H1 (cell line): ENCODE data around the gene TNIK. TPM values are rescaled to one million over a fixed set of nuclear protein-coding genes. Genes with fewer than 3 reads are reported as not detected.

Experiments used
- CTCF ChIA-PET: fragments of 300-600 bp; sonication (Branson Sonifier 250); formaldehyde crosslinking; loops from one replicate; lab custom pipeline; 2021; ENCODE audit not compliant: partially characterized antibody; lab: Charles Lee
- POLR2A ChIA-PET: fragments of 300-600 bp; sonication (Branson Sonifier 250); formaldehyde crosslinking; loops from one replicate; lab custom pipeline; 2021; ENCODE audit warnings: inconsistent platforms; ENCODE audit not compliant: partially characterized antibody; lab: Charles Lee
- DNase-seq, 2 experiments: peaks; one replicate each; pipeline versions ENCODE4 v3.0.0 to v3.0.0-alpha.2; 2010 to 2022; ENCODE audit warnings: low spot score in 2 of 2, low read depth in 1 of 2, mixed read lengths in 1 of 2
- FAIRE-seq: peaks from 2 replicates; lab custom pipeline; 2011; peaks lifted over from hg19 to GRCh38; lab: Jason Lieb, UNC
- H2AFZ ChIP-seq: 2 replicates; pipeline ENCODE4 v1.8.1; 2012; ENCODE audit warnings: low read length, inconsistent platforms
- H2AK5ac ChIP-seq: 2 replicates; pipeline ENCODE4 v1.6.1; 2013; ENCODE audit warnings: low read depth, low read length
- H2BK120ac ChIP-seq: replicated peaks from 2 replicates; pipeline ENCODE3; 2013; ENCODE audit warnings: low read depth, low read length, inconsistent platforms
- H2BK12ac ChIP-seq: 2 replicates; pipeline ENCODE4 v1.6.1; 2013; ENCODE audit warnings: low read depth, low read length
- H2BK15ac ChIP-seq: 2 replicates; pipeline ENCODE4 v1.6.1; 2013; ENCODE audit warnings: low read length
- H2BK20ac ChIP-seq: 2 replicates; pipeline ENCODE4 v1.6.1; 2013; ENCODE audit warnings: low read length
- H2BK5ac ChIP-seq: 2 replicates; pipeline ENCODE4 v1.6.1; 2013; ENCODE audit warnings: low read depth, low read length
- H3K14ac ChIP-seq: 2 replicates; pipeline ENCODE4 v1.6.1; 2013; ENCODE audit warnings: inconsistent platforms; ENCODE audit not compliant: insufficient read length
- H3K18ac ChIP-seq: 2 replicates; pipeline ENCODE4 v1.6.1; 2013; ENCODE audit warnings: low read length; ENCODE audit errors: extremely low read depth
- H3K23ac ChIP-seq: 2 replicates; pipeline ENCODE4 v1.6.1; 2013; ENCODE audit warnings: inconsistent platforms; ENCODE audit not compliant: insufficient read length
- H3K23me2 ChIP-seq: 2 replicates; pipeline ENCODE4 v1.6.1; 2013; ENCODE audit warnings: low read depth, low read length
- H3K27ac ChIP-seq: 2 replicates; pipeline ENCODE4 v1.6.1; 2011; ENCODE audit warnings: low read depth, low read length, inconsistent platforms
- H3K27me3 ChIP-seq, 4 experiments: replicated peaks in 1 of 4; 1 replicate in 1 of 4; 2 replicates in 3 of 4; pipeline versions ENCODE4 v1.6.1 to v1.8.1; 2011 to 2013; ENCODE audit warnings: low read length in 3 of 4, mild to moderate bottlenecking in 3 of 4, inconsistent platforms in 2 of 4, mixed read lengths in 2 of 4, moderate library complexity in 1 of 4; ENCODE audit not compliant: control insufficient read depth in 3 of 4, insufficient read depth in 3 of 4; ENCODE audit errors: extremely low read depth in 1 of 4
- H3K36me3 ChIP-seq, 4 experiments: 2 replicates each; pipeline versions ENCODE4 v1.6.1 to v1.8.1; 2011 to 2013; ENCODE audit warnings: mild to moderate bottlenecking in 4 of 4, low read length in 3 of 4, moderate library complexity in 2 of 4, control low read depth in 1 of 4, inconsistent platforms in 1 of 4; ENCODE audit not compliant: insufficient read depth in 4 of 4, control insufficient read depth in 2 of 4
- H3K4ac ChIP-seq: replicated peaks from 2 replicates; pipeline ENCODE3; 2013; ENCODE audit warnings: low read length, low read depth, mixed read lengths, inconsistent platforms; ENCODE audit not compliant: insufficient read length
- H3K4me1 ChIP-seq, 4 experiments: replicated peaks in 1 of 4; 1 replicate in 1 of 4; 2 replicates in 3 of 4; pipeline versions ENCODE4 v1.6.1 to v1.8.1; 2011 to 2013; ENCODE audit warnings: low read length in 3 of 4, inconsistent platforms in 2 of 4, mixed read lengths in 1 of 4; ENCODE audit not compliant: insufficient read depth in 4 of 4, control insufficient read depth in 3 of 4
- H3K4me2 ChIP-seq, 2 experiments: 2 replicates each; pipeline versions ENCODE4 v1.6.1 to v1.8.1; 2011 to 2013; ENCODE audit warnings: low read depth in 2 of 2, low read length in 2 of 2, control low read depth in 1 of 2, inconsistent platforms in 1 of 2, mild to moderate bottlenecking in 1 of 2; ENCODE audit not compliant: insufficient read depth in 1 of 2
- H3K4me3 ChIP-seq, 4 experiments: fragments of 200-600, 300-600 bp in 1 of 4; sonication (generic), shearing (Covaris generic), sonication (Bioruptor Twin) in 1 of 4; 2 replicates each; pipeline versions ENCODE4 v1.5.1 to v1.8.1; 2011 to 2016; ENCODE audit warnings: low read length in 4 of 4, low read depth in 3 of 4, control low read depth in 2 of 4, inconsistent platforms in 2 of 4, mild to moderate bottlenecking in 2 of 4, mixed read lengths in 1 of 4, moderate library complexity in 1 of 4; ENCODE audit not compliant: insufficient read depth in 2 of 4; ENCODE audit errors: extremely low read depth in 1 of 4
- H3K56ac ChIP-seq: replicated peaks from 2 replicates; pipeline ENCODE3; 2013; ENCODE audit warnings: low read depth, mild to moderate bottlenecking, mixed read lengths, low read length, inconsistent platforms; ENCODE audit not compliant: insufficient read length
- H3K79me1 ChIP-seq: 2 replicates; pipeline ENCODE4 v1.6.1; 2013; ENCODE audit warnings: low read depth, low read length, control low read depth
- H3K79me2 ChIP-seq, 2 experiments: 2 replicates each; pipeline versions ENCODE4 v1.6.1 to v1.8.1; 2012 to 2013; ENCODE audit warnings: low read length in 2 of 2, mild to moderate bottlenecking in 2 of 2, inconsistent platforms in 1 of 2; ENCODE audit not compliant: insufficient read depth in 2 of 2, control insufficient read depth in 1 of 2
- H3K9ac ChIP-seq, 4 experiments: replicated peaks in 1 of 4; 1 replicate in 1 of 4; 2 replicates in 3 of 4; pipeline versions ENCODE4 v1.6.1 to v1.8.1; 2011 to 2013; ENCODE audit warnings: low read depth in 3 of 4, low read length in 3 of 4, control low read depth in 2 of 4, mild to moderate bottlenecking in 2 of 4, moderate library complexity in 2 of 4, inconsistent platforms in 1 of 4; ENCODE audit errors: extremely low read depth in 1 of 4
- H3K9me3 ChIP-seq, 2 experiments: 2 replicates each; pipeline versions ENCODE4 v1.6.1 to v1.8.1; 2012 to 2013; ENCODE audit warnings: mild to moderate bottlenecking in 2 of 2, moderate library complexity in 2 of 2, control low read depth in 1 of 2, inconsistent platforms in 1 of 2, low read depth in 1 of 2, low read length in 1 of 2, mixed read lengths in 1 of 2; ENCODE audit not compliant: insufficient read depth in 2 of 2
- H4K20me1 ChIP-seq, 2 experiments: replicated peaks in 1 of 2; 2 replicates each; pipeline versions ENCODE3 to v1.8.1; 2011 to 2013; ENCODE audit warnings: inconsistent platforms in 2 of 2, low read length in 2 of 2, mild to moderate bottlenecking in 1 of 2; ENCODE audit not compliant: insufficient read depth in 2 of 2, control insufficient read depth in 1 of 2
- H4K5ac ChIP-seq: 2 replicates; pipeline ENCODE4 v1.6.1; 2013; ENCODE audit warnings: low read length, low read depth, mixed read lengths, inconsistent platforms; ENCODE audit not compliant: insufficient read length
- H4K8ac ChIP-seq: 2 replicates; pipeline ENCODE4 v1.8.0; 2013; ENCODE audit warnings: mild to moderate bottlenecking, moderate library complexity, low read length, inconsistent platforms; ENCODE audit not compliant: insufficient read depth; ENCODE audit errors: extremely low read depth
- H4K91ac ChIP-seq: replicated peaks from 2 replicates; pipeline ENCODE3; 2013; ENCODE audit warnings: low read length, mixed read lengths, inconsistent platforms; ENCODE audit not compliant: insufficient read length
- BCL11A ChIP-seq, 2 experiments: IDR thresholded peaks; one replicate each; pipeline ENCODE4 v1.6.1; 2011; ENCODE audit warnings: low read depth in 2 of 2, low read length in 2 of 2, mild to moderate bottlenecking in 2 of 2
- EP300 ChIP-seq, 2 experiments: IDR thresholded peaks; 1 replicate in 1 of 2; 2 replicates in 1 of 2; pipeline ENCODE4 v1.6.1; 2011 to 2012; ENCODE audit warnings: low read depth in 2 of 2, low read length in 2 of 2, mild to moderate bottlenecking in 2 of 2, borderline replicate concordance in 1 of 2, inconsistent platforms in 1 of 2, moderate library complexity in 1 of 2
- FOSL1 ChIP-seq: IDR thresholded peaks from 2 replicates; pipeline ENCODE4 v1.6.1; 2011; ENCODE audit warnings: mild to moderate bottlenecking, low read depth, low read length, moderate library complexity; ENCODE audit not compliant: insufficient read depth
- GABPA ChIP-seq: IDR thresholded peaks from 2 replicates; pipeline ENCODE4 v1.6.1; 2011; ENCODE audit warnings: mild to moderate bottlenecking, low read length, moderate library complexity, borderline replicate concordance; ENCODE audit not compliant: insufficient read depth
- KDM4A ChIP-seq: IDR thresholded peaks from one replicate; pipeline ENCODE4 v1.7.1; 2012; ENCODE audit warnings: low read depth, mild to moderate bottlenecking, moderate library complexity, low read length, inconsistent platforms; ENCODE audit not compliant: severe bottlenecking
- PHF8 ChIP-seq: fragments of 200-600 bp; sonication (generic); conservative IDR thresholded peaks from 2 replicates; pipeline ENCODE4 v1.7.1; 2012; ENCODE audit warnings: low read depth, mild to moderate bottlenecking, inconsistent platforms, low read length, moderate library complexity
- RNF2 ChIP-seq: fragments of 200-900, 300-1000 bp; sonication (generic); IDR thresholded peaks from 2 replicates; pipeline ENCODE4 v1.7.1; 2016; ENCODE audit warnings: borderline replicate concordance, low read depth, mild to moderate bottlenecking, antibody characterized with exemption, low read length; ENCODE audit not compliant: poor library complexity, severe bottlenecking; ENCODE audit errors: missing control alignments
- SP1 ChIP-seq: IDR thresholded peaks from 2 replicates; pipeline ENCODE4 v1.6.1; 2011; ENCODE audit warnings: low read depth, low read length
- WGBS, 2 experiments: shearing (Covaris generic) in 1 of 2; methylation state at CpG; one replicate each; pipeline versions ENCODE4 v1.1.6 to v1.1.7; 2013 to 2015; ENCODE audit warnings: low lambda C conversion rate in 2 of 2, mixed read lengths in 2 of 2, inconsistent platforms in 1 of 2, low coverage in 1 of 2, missing lambda C conversion rate in 1 of 2; ENCODE audit not compliant: insufficient replicate concordance in 2 of 2, insufficient coverage in 1 of 2, insufficient read length in 1 of 2; ENCODE audit errors: extremely low coverage in 1 of 2, missing lambda C conversion rate in 1 of 2; 5-methylcytosine and 5-hydroxymethylcytosine counted together
- polyA plus RNA-seq, 7 experiments: library from polyadenylated mRNA; depleted of rRNA in 3 of 7; stranded (reverse) in 5 of 7; unstranded in 2 of 7; fragments of >200 nt in 5 of 7; fragments of 200-250 nt in 2 of 7; gene quantifications; 1 replicate in 5 of 7; 2 replicates in 1 of 7; 4 replicates in 1 of 7; pipeline versions ENCODE4 v1.2.1 to v1.2.3, GENCODE V29; 2011 to 2013; ENCODE audit warnings: missing spikeins in 2 of 7, mixed read lengths in 2 of 7
- total RNA-seq: library from RNA; stranded (reverse); fragmentation: NEBNext Ultra II Directional; extraction: Animal tissue kit (Norgen Biotek cat#: 25700); gene quantifications from 2 replicates; pipeline ENCODE4 v1.2.1, GENCODE V29; 2021

Gene TNIK
- total and polyA plus RNA-seq, 2 of the 8 experiments (the other 6 are each of a cell fraction or from before 2014, with no cell fraction given), result 7.4 to 42.0 TPM

DNA sequence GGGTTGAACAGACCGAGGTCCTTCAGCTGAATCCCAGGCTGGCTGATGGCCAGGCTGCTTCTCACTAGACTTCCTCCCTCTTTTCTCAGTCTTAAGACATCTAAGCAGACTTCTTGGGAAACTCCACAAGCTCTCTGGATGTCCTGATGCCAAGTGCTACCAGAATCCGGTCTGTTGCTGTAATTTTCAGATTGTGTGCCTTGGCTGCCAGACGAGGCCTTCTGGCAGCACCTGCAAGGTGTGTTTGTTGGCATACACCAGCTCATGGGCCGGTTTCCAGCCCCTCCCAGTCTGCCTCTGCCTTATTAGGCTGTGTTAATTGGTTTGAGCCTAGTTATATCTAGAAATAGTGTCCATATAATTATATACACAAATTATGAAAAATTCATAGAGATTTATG lies 120.6 kb downstream of the TNIK start:
- Histone ChIP-seq H3K56ac (no peak overlapping the region), H3K23me2 (no peaks in the 10 kb centered on the region), H3K4me1 (no peaks in the 10 kb centered on the region), H3K4me3 (no peak overlapping the region), H4K5ac (no peak overlapping the region), H2AK5ac (no peak overlapping the region), H3K14ac (no peak overlapping the region), H3K23ac (no peak overlapping the region), H3K4me2 (no peak overlapping the region), H2AFZ (no peak overlapping the region), H2BK12ac (no peak overlapping the region), H3K36me3 (no peaks in the 10 kb centered on the region), H2BK15ac (no peak overlapping the region), H2BK20ac (no peak overlapping the region), H3K79me2 (peaks cover 0 to 23% of the 10 kb centered on the region in 2 experiments; a peak in 2 of 4 replicates), H2BK120ac (no peak overlapping the region), H4K8ac (no peak overlapping the region), H3K27me3 (no peaks in the 10 kb centered on the region), H3K9ac (no peak overlapping the region), H3K9me3 (no peaks in the 10 kb centered on the region; a peak in 1 of 4 replicates), H3K18ac (no peak overlapping the region), H4K20me1 (no peaks in the 10 kb centered on the region), H3K4ac (no peak overlapping the region), H3K27ac (no peak overlapping the region), H4K91ac (no peak overlapping the region), H3K79me1 (no peaks in the 10 kb centered on the region; the same call in 1 of the 2 replicates), H2BK5ac (no peak overlapping the region)
- WGBS, 2 experiments, result 84% methylated on average over 4 of the region's 4 CpGs; no CpG with 5 or more reads in 1 of the 2 experiments
- no peak for DNase-seq
- ChIA-PET CTCF (interaction anchor here (0.7 to 1.9 kb wide), 5 partner anchors 10 to 177 kb away, joined by 3 to 6 read pairs (median 4); no protein-coding TSS in a partner anchor), POLR2A (no interaction called here)
- TF ChIP-seq PHF8 (no peak), FOSL1 (no peak), GABPA (no peak), BCL11A (IDR thresholded peaks at IDR 0.05; ENCODE audit: low read depth in 2 of 2, low read length in 2 of 2) (no peak), RNF2 (no peak), EP300 (IDR thresholded peaks at IDR 0.05; ENCODE audit: borderline replicate concordance in 1 of 2, low read depth in 2 of 2, low read length in 2 of 2) (no peak), KDM4A (no peak), SP1 (no peak)
- no peak for FAIRE-seq
